Upper lobe of right lung (tissue), 1 donor: ENCODE results near the gene RANBP1. TPM values are rescaled to one million over a fixed set of nuclear protein-coding genes. Genes with fewer than 3 reads are reported as not detected.

Source experiments
- ATAC-seq: fragments of 200-7000 bp; cut with Tn5 transposase; one replicate; pipeline ENCODE4 v1.9.1; 2020; ENCODE audit warnings: mild to moderate bottlenecking, moderate library complexity
- DNase-seq: peaks from one replicate; pipeline ENCODE4 v3.0.0-alpha.2; 2020
- H3K27ac ChIP-seq: fragments of 200-600 bp; one replicate; pipeline ENCODE4 v1.8.0; 2022
- H3K27me3 ChIP-seq: fragments of 200-600 bp; one replicate; pipeline ENCODE4 v1.8.0; 2022; ENCODE audit warnings: mild to moderate bottlenecking
- H3K36me3 ChIP-seq: fragments of 200-600 bp; one replicate; pipeline ENCODE4 v1.8.0; 2022
- H3K4me1 ChIP-seq: fragments of 200-600 bp; one replicate; pipeline ENCODE4 v1.8.0; 2022
- H3K4me3 ChIP-seq: fragments of 200-600 bp; one replicate; pipeline ENCODE4 v1.8.0; 2022; ENCODE audit warnings: mild to moderate bottlenecking
- H3K9me3 ChIP-seq: fragments of 200-600 bp; one replicate; pipeline ENCODE4 v1.8.0; 2022
- intact Hi-C: fragments of 100-400 bp; cut with DNase I; formaldehyde crosslinking; loops from one replicate; pipeline ENCODE4 v1.11.0; 2022
- total RNA-seq: library from RNA; stranded (reverse); fragmentation: NEBNext Ultra II Directional; extraction: Animal tissue kit (Norgen Biotek cat#: 25700); gene quantifications from one replicate; pipeline ENCODE4 v1.2.1, GENCODE V29; 2021
- TF ChIP-seq, protein P1 (sequence below): fragments of 200-600 bp; IDR thresholded peaks from one replicate; pipeline ENCODE4 v1.8.0; 2022; ENCODE audit warnings: antibody characterized with exemption
- donor health status: DM: no; HTN: yes; CAD: no; lungs with severe emphysema.

RANBP1 gene
- total RNA-seq, 1 donor from 2014 or later, result 53.0 TPM

- Histone ChIP-seq H3K27ac (no peak overlapping the region), H3K4me3 (no peak overlapping the region), H3K4me1 (peaks cover 38% of the 10 kb centered on the region), H3K9me3 (no peaks in the 10 kb centered on the region), H3K36me3 (peaks cover 30% of the 10 kb centered on the region), H3K27me3 (no peaks in the 10 kb centered on the region)
- DNase-seq, result no peak
- no peak for ATAC-seq
- TF ChIP-seq, protein P1, sequence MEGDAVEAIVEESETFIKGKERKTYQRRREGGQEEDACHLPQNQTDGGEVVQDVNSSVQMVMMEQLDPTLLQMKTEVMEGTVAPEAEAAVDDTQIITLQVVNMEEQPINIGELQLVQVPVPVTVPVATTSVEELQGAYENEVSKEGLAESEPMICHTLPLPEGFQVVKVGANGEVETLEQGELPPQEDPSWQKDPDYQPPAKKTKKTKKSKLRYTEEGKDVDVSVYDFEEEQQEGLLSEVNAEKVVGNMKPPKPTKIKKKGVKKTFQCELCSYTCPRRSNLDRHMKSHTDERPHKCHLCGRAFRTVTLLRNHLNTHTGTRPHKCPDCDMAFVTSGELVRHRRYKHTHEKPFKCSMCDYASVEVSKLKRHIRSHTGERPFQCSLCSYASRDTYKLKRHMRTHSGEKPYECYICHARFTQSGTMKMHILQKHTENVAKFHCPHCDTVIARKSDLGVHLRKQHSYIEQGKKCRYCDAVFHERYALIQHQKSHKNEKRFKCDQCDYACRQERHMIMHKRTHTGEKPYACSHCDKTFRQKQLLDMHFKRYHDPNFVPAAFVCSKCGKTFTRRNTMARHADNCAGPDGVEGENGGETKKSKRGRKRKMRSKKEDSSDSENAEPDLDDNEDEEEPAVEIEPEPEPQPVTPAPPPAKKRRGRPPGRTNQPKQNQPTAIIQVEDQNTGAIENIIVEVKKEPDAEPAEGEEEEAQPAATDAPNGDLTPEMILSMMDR, result no peak
- intact Hi-C loops, result no loop called here
These were observed 32.6 kb upstream of the RANBP1 start for GRCh38 chr22:20083157-20083890.

DNA sequence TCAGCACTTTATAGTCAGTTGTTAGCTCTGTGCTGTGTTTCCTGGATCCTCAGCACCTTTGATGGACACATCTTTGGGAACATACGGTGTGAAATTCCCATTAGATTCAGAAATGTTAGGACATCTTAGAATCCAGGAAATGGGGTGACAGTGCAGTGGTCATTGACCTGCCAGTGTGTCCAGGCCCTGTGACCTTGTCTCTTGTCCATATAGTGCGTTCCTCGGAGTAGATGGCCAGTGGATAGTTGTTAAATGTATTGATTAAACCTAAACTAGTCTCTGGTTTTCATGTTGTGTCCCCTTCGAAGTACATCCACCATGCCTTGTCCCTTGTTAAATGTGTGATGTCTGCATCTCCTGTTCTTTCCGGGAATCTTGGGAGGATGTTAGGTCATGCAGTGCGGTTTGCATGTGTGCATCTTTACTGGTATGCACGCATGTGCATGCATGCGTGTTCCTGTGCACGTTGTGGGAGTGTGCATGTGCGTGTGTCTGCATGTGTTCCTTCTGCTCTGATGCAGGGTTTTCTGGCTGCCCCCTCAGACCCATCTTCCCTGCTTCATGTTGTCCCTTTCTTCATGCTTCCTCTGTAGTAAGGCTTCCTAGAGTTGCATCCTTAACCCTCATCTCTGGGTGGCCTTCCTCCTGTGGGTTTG lies 31.9 kb upstream of the RANBP1 start:
- no peak for DNase-seq
- intact Hi-C loops, result no loop called here
- H3K4me1 ChIP-seq, result peaks cover 38% of the 10 kb centered on the region
- no peak overlapping the region for H3K4me3 ChIP-seq
- ATAC-seq, result no peak
- H3K9me3 ChIP-seq, result no peaks in the 10 kb centered on the region
- TF ChIP-seq, protein P1, result no peak
- no peak overlapping the region for H3K27ac ChIP-seq
- no peaks in the 10 kb centered on the region for H3K27me3 ChIP-seq
- peaks cover 37% of the 10 kb centered on the region for H3K36me3 ChIP-seq

DNA sequence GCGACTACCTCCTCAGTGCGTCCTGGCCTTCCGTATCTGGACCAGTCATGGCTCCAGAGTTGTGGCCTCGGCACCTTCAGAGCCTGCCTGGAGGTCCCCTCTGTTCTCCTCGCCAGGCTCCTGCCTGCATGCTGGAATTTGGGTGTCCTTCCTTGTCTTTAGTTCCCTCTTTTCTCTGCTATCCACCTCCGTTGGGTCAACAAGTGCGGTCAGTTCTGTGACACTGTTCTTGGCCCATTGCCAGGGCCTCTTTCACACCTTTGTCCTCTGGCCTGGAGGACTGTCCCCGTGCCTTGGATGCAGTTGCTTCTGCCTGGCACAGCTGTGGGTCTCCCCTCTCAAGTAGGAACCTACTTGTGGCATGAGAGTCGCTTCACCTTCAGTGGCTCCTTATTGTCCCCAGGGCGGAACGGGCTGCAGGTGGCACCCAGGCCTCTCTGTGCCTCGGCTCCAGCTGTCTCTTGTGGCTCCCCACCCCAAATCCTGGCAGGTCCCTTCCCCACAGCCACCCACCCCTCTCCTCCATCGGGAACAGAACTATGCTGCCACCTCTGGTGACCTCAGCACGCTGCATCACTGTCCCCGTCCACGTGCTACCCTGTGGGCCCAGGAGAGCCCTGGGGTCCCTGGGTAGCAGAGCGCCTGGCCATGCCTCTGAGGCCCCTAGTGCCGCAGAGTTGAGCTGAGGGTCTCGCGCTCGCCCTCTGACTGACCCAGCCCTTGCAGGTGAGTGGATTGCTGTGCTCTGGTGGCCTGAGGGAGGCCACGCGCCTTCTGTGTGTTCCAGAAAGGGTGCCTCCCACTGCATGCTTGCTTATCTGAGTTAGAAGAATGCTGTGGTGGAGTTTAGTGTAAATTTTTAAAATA lies 31.1 kb upstream of the RANBP1 start:
- no peaks in the 10 kb centered on the region for H3K27me3 ChIP-seq
- H3K9me3 ChIP-seq, result no peaks in the 10 kb centered on the region
- ATAC-seq (no peak), DNase-seq (no peak)
- no peak overlapping the region for H3K27ac ChIP-seq
- H3K4me3 ChIP-seq, result no peak overlapping the region
- H3K36me3 ChIP-seq, result peaks cover 45% of the 10 kb centered on the region
- intact Hi-C loops, result no loop called here
- TF ChIP-seq, protein P1, result no peak
- H3K4me1 ChIP-seq, result peaks cover 38% of the 10 kb centered on the region

- ATAC-seq, result no peak
- DNase-seq, result no peak
- no peaks in the 10 kb centered on the region for H3K9me3 ChIP-seq
- intact Hi-C loops, result no loop called here
- H3K4me1 ChIP-seq, result peaks cover 38% of the 10 kb centered on the region
- H3K36me3 ChIP-seq, result peaks cover 53% of the 10 kb centered on the region
- TF ChIP-seq, protein P1, result no peak
- H3K27ac ChIP-seq, result no peak overlapping the region
- no peak overlapping the region for H3K4me3 ChIP-seq
- H3K27me3 ChIP-seq, result no peaks in the 10 kb centered on the region
These were observed 30.3 kb upstream of the RANBP1 start for GRCh38 chr22:20085651-20086050.

DNA sequence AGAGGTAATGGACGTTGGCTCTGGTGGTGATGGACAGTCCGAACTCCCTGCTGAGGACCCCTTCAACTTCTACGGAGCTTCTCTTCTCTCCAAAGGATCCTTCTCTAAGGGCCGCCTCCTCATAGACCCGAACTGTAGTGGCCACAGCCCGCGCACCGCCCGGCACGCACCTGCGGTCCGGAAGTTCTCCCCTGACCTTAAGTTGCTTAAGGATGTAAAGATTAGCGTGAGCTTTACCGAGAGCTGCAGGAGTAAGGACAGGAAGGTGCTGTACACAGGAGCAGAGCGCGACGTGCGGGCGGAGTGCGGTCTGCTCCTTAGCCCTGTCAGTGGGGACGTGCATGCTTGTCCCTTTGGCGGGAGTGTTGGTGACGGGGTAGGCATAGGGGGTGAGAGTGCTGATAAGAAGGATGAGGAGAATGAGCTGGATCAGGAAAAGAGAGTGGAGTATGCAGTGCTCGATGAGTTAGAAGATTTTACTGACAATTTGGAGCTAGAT lies 29.8 kb upstream of the RANBP1 start:
- intact Hi-C loops, result no loop called here
- Histone ChIP-seq H3K36me3 (peaks cover 58% of the 10 kb centered on the region), H3K9me3 (no peaks in the 10 kb centered on the region), H3K4me1 (peaks cover 34% of the 10 kb centered on the region), H3K27me3 (no peaks in the 10 kb centered on the region), H3K4me3 (no peak overlapping the region), H3K27ac (no peak overlapping the region)
- TF ChIP-seq, protein P1, result no peak
- no peak for DNase-seq
- ATAC-seq, result no peak
